Measurements from ENCODE around the gene AGTRAP. TPM values are rescaled to one million over a fixed set of nuclear protein-coding genes. Genes with fewer than 3 reads are reported as not detected.
A peak's percentile ranks its signal among the peaks of the same experiment; 100 is the strongest.

AGTRAP gene
- total RNA-seq, 1 experiment from 2014 or later: 23.6 TPM

DNA sequence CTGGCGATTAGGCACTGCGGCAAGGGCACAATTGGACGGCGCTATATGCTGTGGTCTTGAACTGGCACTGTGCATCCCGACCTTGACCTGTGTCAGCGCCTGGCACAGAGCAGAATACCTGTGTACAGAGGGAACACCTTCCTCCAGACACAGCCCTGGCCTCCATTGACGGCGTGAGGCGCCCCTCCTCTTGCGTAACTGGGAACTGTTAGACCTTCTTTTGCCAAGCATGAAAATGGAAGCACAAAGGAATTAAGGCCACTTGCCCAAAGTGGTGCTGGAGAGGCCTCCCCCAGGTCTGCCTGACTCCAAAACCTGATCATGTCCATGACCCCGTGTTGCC, 6.8 kb upstream of the AGTRAP start:
- H3K27me3 ChIP-seq (replicated peaks; ENCODE audit: insufficient read depth, low read depth, low read length, poor library complexity): no peaks in the 10 kb centered on the region
- no peak overlapping the region for H3K4me3 ChIP-seq (ENCODE audit: low read depth, low read length, poor library complexity, severe bottlenecking)
- no peaks in the 10 kb centered on the region for H3K36me3 ChIP-seq (ENCODE audit: insufficient read depth, low read length, poor library complexity, severe bottlenecking)
- no peak for DNase-seq (ENCODE audit: low spot score)
- no peak overlapping the region for H3K27ac ChIP-seq (ENCODE audit: low read depth, low read length, poor library complexity, severe bottlenecking)
- ChIA-PET POLR2A (ENCODE audit: low non-redundant PET) (no interaction called here), CTCF (interaction anchor here (1.8 kb wide), 1 partner anchor 83 kb away, joined by 4 read pairs; no protein-coding TSS in a partner anchor)
- intact Hi-C loops (cut with micrococcal nuclease; ENCODE audit: unreplicated experiment): no loop called here
- TF ChIP-seq EZH2 (IDR thresholded peaks at IDR 0.05; ENCODE audit: borderline replicate concordance, low read depth, low read length, poor library complexity, severe bottlenecking): no peak
- TF ChIP-seq, protein P1, sequence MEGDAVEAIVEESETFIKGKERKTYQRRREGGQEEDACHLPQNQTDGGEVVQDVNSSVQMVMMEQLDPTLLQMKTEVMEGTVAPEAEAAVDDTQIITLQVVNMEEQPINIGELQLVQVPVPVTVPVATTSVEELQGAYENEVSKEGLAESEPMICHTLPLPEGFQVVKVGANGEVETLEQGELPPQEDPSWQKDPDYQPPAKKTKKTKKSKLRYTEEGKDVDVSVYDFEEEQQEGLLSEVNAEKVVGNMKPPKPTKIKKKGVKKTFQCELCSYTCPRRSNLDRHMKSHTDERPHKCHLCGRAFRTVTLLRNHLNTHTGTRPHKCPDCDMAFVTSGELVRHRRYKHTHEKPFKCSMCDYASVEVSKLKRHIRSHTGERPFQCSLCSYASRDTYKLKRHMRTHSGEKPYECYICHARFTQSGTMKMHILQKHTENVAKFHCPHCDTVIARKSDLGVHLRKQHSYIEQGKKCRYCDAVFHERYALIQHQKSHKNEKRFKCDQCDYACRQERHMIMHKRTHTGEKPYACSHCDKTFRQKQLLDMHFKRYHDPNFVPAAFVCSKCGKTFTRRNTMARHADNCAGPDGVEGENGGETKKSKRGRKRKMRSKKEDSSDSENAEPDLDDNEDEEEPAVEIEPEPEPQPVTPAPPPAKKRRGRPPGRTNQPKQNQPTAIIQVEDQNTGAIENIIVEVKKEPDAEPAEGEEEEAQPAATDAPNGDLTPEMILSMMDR (conservative IDR thresholded peaks at IDR 0.05; ENCODE audit: low read depth, low read length): no peak
- no TSS peak for BruUV-seq (replicated peaks)
- no peaks in the 10 kb centered on the region for H3K9me3 ChIP-seq (ENCODE audit: low read depth, low read length, poor library complexity, severe bottlenecking)
- H3K4me1 ChIP-seq (ENCODE audit: insufficient read depth, low read length, poor library complexity, severe bottlenecking): peaks cover 29% of the 10 kb centered on the region

DNA sequence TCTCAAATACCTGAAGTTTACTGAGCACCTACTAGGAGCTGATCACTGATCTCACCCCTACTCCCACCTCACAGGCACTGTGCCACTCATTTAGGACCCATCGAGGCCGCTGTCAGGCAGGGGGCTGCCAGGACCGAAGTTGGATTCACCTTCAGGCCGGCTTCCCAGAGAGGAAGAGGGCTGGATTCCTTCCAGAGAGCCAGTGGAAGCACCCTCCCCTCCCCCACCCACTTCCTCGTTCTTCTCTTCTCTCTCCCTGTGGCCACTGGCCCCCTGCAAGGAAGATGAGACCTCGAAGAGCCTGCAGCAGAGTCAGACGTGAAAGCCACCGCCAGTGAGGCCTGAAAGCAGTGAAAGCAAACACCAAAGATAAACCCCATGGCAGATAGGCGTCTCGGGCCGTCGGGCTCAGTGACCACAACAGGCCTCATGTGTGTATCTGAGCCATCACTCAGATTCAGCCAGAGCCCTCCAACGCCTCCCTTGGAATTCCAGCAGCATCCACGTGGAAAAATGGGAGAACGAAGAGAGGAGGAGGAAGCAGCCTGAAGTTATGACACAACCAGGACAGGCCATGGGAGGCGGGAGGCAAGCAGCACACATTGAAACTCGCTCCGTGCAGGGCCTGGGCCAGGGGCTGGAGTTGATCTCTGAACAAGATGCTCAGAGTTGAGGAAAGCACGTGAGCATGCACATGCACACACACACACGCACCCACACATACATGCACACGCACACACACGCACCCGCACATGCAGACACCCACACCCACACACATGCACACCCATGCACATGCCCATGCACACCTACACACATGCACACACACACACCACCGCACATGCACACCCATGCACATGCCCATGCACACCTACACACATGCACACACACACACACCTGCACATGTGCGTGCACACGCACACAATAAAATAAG, 6.2 kb upstream of the AGTRAP start:
- no peak for TF ChIP-seq EZH2 (IDR thresholded peaks at IDR 0.05; ENCODE audit: borderline replicate concordance, low read depth, low read length, poor library complexity, severe bottlenecking)
- TF ChIP-seq, protein P1 (conservative IDR thresholded peaks at IDR 0.05; ENCODE audit: low read depth, low read length): no peak
- H3K36me3 ChIP-seq (ENCODE audit: insufficient read depth, low read length, poor library complexity, severe bottlenecking): no peaks in the 10 kb centered on the region
- H3K27me3 ChIP-seq (replicated peaks; ENCODE audit: insufficient read depth, low read depth, low read length, poor library complexity): no peaks in the 10 kb centered on the region
- intact Hi-C loops (cut with micrococcal nuclease; ENCODE audit: unreplicated experiment): no loop called here
- no peaks in the 10 kb centered on the region for H3K9me3 ChIP-seq (ENCODE audit: low read depth, low read length, poor library complexity, severe bottlenecking)
- ChIA-PET POLR2A (ENCODE audit: low non-redundant PET) (interaction anchor here (0.7 kb wide), 1 partner anchor 438 kb away, joined by 4 read pairs; no protein-coding TSS in a partner anchor), CTCF (interaction anchor here (1.2 to 1.8 kb wide), 3 partner anchors 21 to 84 kb away, joined by 4 to 6 read pairs (median 4); partner anchors contain the start of gene FBXO6)
- no peak for DNase-seq (ENCODE audit: low spot score)
- peaks cover 29% of the 10 kb centered on the region for H3K4me1 ChIP-seq (ENCODE audit: insufficient read depth, low read length, poor library complexity, severe bottlenecking)
- no peak overlapping the region for H3K27ac ChIP-seq (ENCODE audit: low read depth, low read length, poor library complexity, severe bottlenecking)
- BruUV-seq (replicated peaks): no TSS peak
- no peak overlapping the region for H3K4me3 ChIP-seq (ENCODE audit: low read depth, low read length, poor library complexity, severe bottlenecking)

DNA sequence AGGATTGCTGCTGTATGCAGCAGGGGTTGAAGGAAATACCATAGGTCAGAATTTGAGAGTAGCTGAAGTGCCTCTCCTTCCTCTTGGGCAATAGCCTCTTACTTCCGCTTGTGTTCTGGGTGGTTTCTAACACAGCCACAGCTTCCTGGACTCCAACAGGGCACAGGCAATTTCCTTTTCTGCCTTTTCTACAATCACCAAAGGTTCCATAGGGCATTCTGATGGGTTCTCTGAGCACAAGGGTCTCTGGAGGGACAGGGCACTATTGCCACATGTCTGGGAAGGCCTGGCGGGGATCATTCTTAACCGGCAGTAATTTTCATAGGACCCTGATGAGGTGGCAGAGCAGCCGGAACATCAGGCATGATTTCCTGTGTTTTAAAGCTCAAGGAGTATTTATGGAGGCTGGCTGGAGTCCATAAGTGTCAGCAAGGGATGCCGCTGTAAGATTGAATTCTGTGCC, 5.5 kb upstream of the AGTRAP start:
- POLR2A ChIA-PET (ENCODE audit: low non-redundant PET): interaction anchor here (0.7 kb wide), 1 partner anchor 439 kb away, joined by 4 read pairs; no protein-coding TSS in a partner anchor
- intact Hi-C loops (cut with micrococcal nuclease; ENCODE audit: unreplicated experiment): no loop called here
- Histone ChIP-seq H3K4me1 (ENCODE audit: insufficient read depth, low read length, poor library complexity, severe bottlenecking) (peaks cover 29% of the 10 kb centered on the region), H3K27ac (ENCODE audit: low read depth, low read length, poor library complexity, severe bottlenecking) (peak overlapping the region; percentile 82), H3K9me3 (ENCODE audit: low read depth, low read length, poor library complexity, severe bottlenecking) (no peaks in the 10 kb centered on the region), H3K27me3 (replicated peaks; ENCODE audit: insufficient read depth, low read depth, low read length, poor library complexity) (no peaks in the 10 kb centered on the region), H3K36me3 (ENCODE audit: insufficient read depth, low read length, poor library complexity, severe bottlenecking) (no peaks in the 10 kb centered on the region), H3K4me3 (ENCODE audit: low read depth, low read length, poor library complexity, severe bottlenecking) (no peak overlapping the region)
- DNase-seq (ENCODE audit: low spot score): peak; percentile 86
- CTCF ChIA-PET: interaction anchor here (1.2 to 1.8 kb wide), 3 partner anchors 22 to 85 kb away, joined by 4 to 6 read pairs (median 4); partner anchors contain the start of gene FBXO6
- no TSS peak for BruUV-seq (replicated peaks)
- TF ChIP-seq, protein P1 (conservative IDR thresholded peaks at IDR 0.05; ENCODE audit: low read depth, low read length): no peak
- TF ChIP-seq EZH2 (IDR thresholded peaks at IDR 0.05; ENCODE audit: borderline replicate concordance, low read depth, low read length, poor library complexity, severe bottlenecking): no peak
